GM21576 (cell line): ENCODE results near the gene ZNF280D.
"Not testable (repeated sequence)": the region's sequence is repeated elsewhere in the genome, so short reads cannot be mapped to it uniquely, and the experiment has no call there.

ENCODE experiments used
- ATAC-seq: cut with Tn5 transposase; IDR thresholded peaks from one replicate; pipeline ENCODE4 v1.9.1; 2021; ENCODE audit warnings: mild to moderate bottlenecking, moderate library complexity; ENCODE audit not compliant: unreplicated experiment

Gene ZNF280D, protein sequence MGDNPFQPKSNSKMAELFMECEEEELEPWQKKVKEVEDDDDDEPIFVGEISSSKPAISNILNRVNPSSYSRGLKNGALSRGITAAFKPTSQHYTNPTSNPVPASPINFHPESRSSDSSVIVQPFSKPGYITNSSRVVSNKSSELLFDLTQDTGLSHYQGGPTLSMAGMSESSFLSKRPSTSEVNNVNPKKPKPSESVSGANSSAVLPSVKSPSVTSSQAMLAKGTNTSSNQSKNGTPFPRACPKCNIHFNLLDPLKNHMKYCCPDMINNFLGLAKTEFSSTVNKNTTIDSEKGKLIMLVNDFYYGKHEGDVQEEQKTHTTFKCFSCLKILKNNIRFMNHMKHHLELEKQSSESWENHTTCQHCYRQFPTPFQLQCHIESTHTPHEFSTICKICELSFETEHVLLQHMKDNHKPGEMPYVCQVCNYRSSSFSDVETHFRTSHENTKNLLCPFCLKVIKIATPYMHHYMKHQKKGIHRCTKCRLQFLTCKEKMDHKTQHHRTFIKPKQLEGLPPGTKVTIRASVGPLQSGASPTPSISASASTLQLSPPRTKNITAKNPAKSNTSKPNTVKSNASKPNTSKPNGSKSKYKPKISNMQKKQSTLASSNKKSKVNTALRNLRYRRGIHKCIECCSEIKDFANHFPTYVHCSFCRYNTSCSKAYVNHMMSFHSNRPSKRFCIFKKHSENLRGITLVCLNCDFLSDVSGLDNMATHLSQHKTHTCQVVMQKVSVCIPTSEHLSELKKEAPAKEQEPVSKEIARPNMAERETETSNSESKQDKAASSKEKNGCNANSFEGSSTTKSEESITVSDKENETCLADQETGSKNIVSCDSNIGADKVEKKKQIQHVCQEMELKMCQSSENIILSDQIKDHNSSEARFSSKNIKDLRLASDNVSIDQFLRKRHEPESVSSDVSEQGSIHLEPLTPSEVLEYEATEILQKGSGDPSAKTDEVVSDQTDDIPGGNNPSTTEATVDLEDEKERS

GRCh38 chr15:56733136-56734012, at the start of gene ZNF280D:
TSS of gene ZNF280D (minus strand) at chr15:56733509. CDS start at chr15:56707109, 26,400 bp downstream.
- ATAC-seq = peak; percentile 66

GRCh38 chr15:56782306-56782705, 49.0 kb upstream of the ZNF280D start:
- ATAC-seq = no peak

- ATAC-seq = no peak
These were observed 48.4 kb upstream of the ZNF280D start for GRCh38 chr15:56781666-56782065.

- ATAC-seq = not testable (repeated sequence)
These were observed 46.9 kb upstream of the ZNF280D start for GRCh38 chr15:56780102-56780725.

- not testable (repeated sequence) for ATAC-seq
These were observed 46.1 kb upstream of the ZNF280D start for GRCh38 chr15:56779449-56779848.

GRCh38 chr15:56778761-56779160, 45.5 kb upstream of the ZNF280D start:
- ATAC-seq = no peak

DNA sequence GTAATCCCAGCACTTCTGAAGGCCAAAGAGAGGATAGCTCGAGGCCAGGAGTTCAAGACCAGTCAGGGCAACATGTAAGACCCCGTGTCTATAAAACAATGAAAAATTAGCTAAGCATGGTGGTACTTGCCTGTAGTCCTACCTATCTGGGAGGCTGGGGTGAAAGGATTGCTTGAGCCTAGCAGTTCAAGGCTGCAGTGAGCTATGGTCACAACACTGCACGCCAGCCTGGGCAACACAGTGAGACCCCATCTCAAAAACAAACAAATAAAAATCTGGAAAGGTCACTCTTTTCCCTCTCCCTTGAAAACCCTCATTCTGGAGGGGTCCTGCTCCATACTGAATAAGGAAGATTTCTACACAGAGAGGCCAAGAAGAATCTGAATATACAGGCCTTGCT, 43.5 kb upstream of the ZNF280D start:
- ATAC-seq = no peak

GRCh38 chr15:56775641-56776040, 42.3 kb upstream of the ZNF280D start:
- ATAC-seq = no peak

- no peak for ATAC-seq
These were observed 41.0 kb upstream of the ZNF280D start for GRCh38 chr15:56774356-56774755.

- no peak for ATAC-seq
These were observed 39.7 kb upstream of the ZNF280D start for GRCh38 chr15:56772868-56773639.

GRCh38 chr15:56770173-56770572, 36.9 kb upstream of the ZNF280D start:
- no peak for ATAC-seq

DNA sequence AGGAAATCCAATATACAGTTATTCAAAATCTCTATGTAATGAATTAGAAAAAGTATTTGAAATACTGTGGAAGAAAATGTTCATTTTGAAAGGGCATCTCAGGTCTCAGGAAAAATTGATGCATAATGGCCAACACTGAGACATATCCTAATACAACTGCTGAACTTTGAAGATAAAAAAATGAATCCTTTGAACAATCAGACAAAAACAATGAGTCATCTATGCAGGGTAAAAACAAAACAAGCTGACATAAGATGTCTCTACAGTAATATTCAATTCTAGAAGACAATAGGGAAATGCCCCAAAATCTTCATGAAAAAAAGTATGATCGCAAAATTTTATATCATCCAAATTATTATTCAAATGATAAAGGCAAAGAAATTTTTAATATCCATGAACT, 34.0 kb upstream of the ZNF280D start:
- no peak for ATAC-seq

DNA sequence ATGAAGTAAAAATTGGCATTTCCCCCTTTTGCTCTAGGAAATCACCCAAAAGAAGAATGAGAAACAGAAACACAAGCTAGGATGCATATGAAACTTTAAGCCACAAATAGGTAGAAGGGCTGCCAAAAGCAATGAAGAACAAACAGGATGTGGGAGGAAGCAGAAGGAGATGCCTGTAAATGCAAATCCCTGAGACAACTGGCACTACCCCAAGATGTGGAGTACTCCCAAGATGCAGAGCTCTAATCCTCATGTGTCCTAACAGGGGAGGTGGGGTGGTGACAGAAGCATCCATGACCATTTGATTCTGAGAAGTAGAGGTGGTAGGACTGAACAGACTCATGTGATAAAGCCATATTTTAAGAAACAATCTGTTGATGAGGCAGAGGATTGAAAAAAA, 31.9 kb upstream of the ZNF280D start:
- ATAC-seq = no peak

DNA sequence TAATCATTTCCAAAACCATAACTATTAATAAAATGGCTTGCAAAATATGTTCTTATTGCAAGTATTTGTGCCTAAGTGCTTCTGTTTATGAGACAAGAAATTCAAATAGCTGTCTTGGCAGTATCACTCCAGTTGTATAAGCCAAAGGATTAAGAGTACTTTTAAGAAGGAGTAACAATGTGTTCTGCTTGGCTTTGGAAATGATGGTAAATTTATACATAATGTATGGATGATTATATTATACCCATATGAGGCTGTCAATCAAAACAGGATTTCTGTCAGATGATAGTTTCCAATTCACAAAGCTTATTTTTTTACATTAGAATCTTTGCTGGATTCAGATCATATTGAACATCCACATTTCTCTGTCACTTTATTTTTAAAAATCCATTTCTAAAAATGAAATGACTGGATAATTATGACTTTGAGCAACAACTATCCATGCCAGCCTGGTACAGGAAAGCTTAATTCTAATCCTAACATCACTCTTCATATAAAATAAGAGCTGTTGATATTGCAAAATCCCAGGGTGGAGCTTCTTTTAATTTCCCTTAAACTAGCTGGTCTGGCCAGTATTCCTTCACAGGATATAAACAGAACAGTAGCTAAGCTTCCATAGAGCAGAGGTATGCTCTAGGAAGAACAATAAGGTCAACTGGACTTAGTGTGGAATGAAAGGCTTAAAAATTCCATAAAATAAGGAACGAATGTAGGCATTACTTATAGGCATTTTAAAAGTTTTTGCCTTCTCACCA, 30.0 kb upstream of the ZNF280D start:
- ATAC-seq = no peak

- no peak for ATAC-seq
These were observed 26.9 kb upstream of the ZNF280D start for GRCh38 chr15:56760186-56760585.

DNA sequence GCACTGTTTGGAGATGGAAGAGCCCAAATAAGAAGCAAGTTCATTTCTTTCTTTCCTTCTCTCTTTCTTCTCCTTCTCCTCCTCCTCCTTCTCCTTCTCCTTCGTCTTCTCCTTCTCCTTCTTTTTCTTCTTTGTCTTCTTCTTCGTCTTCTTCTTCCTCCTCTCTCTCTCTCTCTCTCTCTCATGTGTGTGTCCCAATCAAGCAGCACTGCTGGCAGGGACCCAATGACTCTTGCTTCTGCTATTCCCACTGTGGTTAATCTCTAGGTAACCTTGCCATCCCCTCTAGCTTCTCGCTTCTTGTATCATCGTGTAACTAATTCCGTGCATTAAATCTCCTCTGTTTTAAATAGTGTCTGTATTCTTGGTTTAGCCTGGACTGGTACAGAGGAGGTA, 26.1 kb upstream of the ZNF280D start:
- no peak for ATAC-seq

- ATAC-seq = no peak
These were observed 25.6 kb upstream of the ZNF280D start for GRCh38 chr15:56758770-56759449.

DNA sequence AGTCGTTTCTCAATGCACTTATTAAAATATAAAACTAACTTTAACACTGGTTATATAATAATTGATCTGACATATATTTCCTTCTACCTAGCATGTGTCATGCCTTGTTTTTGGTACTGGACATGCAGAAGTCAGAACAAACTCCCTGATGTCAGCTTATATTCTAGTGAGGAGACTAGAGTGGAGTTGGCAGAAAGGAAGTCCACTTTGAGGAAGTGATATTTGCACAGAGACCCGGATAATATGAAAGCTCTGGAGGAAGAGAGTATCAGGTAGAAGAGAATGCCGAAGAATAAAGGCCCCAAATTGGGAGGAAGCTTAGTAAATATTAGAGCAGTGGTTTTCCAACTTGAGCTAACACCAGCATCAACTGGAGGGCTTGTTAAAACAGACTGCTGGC, 24.6 kb upstream of the ZNF280D start:
- ATAC-seq = no peak
